ENCODE results near the gene ZNF423. TPM values are rescaled to one million over a fixed set of nuclear protein-coding genes. Genes with fewer than 3 reads are reported as not detected.
"Not testable (repeated sequence)": the region's sequence is repeated elsewhere in the genome, so short reads cannot be mapped to it uniquely, and the experiment has no call there.

ZNF423 gene
- total RNA-seq, 1 donor from 2014 or later, result 0.35 TPM

DNA sequence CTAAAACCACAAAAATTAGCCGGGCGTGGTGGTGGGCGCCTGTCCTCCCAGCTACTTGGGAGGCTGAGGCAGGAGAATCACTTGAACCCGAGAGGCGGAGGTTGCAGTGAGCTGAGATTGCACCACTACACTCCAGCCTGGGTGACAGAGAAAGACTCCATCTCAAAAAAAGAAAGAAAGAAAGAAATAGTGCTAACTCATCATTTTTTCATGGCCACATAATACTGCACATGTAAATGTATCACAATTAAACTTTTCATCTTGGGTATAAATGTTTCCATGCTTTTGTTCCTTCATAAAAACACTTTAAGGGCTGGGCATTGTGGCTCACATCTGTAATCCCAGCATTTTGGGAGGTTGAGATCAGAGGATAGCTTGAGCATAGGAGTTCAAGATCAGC lies 15.9 kb upstream of the ZNF423 start:
- not testable (repeated sequence) for DNase-seq (ENCODE audit: low read depth)

DNA sequence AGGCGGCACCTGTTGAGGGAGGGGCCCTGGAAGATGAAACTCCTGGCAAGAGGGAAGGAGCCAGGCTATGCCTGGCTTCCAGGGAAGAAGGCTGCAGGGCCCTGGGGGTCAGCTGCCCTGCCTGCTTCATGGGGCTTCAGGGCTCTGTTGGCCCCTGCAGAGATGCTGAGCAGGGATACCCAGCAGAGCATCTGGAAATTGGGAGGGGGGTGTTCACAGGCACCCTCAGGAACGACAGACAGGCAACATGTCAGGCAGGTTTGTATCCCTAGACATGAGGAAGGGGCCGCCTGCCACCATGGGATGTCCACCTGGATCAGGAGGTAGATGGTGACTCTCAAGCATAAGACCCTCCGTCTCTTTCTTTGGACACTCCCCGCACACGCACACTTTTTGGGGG lies 13.8 kb upstream of the ZNF423 start:
- no peak for DNase-seq (ENCODE audit: low read depth)

DNA sequence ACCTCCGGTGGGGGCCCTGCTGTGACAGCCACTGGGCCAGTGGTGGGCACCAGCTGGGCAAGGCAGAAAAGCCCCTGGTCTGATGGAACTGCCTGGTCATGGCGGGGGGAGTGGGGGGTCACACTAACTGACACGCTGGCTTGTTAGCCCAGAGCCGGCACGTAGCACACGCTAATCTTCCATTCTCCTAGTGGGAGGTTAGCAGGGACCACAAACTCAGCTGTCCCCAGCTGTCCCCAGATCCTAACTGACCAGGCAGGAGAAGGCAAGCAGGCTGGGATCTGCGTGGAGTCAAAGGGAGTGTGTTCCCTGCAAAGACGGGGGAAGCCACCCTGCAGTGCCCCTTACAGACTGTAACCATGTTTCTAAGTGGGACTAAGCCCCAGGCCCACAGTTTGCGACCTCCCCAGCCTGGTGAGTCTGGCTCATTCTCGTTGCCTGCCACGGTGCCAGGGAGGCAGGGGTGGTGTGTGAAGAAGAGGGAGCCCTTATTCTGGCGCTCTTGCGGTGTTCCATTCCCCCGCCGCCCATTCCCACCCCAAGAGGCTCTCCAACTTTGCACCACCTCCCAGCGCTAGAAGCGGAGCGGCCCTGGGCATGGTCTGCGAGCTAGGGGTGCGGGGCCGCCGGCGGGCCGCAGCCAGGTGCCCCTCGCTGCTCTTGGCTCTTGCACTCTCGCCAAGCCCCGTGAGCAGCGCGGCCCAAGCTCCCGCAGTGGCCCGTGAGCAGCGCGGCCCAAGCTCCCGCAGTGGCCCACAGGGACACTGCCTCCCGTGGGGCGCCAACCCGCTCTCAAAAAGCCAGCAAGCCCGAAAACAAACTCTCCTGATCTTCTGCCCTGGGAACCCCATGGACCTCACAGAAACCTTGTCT lies 12.1 kb upstream of the ZNF423 start:
- DNase-seq (ENCODE audit: low read depth), result no peak

DNA sequence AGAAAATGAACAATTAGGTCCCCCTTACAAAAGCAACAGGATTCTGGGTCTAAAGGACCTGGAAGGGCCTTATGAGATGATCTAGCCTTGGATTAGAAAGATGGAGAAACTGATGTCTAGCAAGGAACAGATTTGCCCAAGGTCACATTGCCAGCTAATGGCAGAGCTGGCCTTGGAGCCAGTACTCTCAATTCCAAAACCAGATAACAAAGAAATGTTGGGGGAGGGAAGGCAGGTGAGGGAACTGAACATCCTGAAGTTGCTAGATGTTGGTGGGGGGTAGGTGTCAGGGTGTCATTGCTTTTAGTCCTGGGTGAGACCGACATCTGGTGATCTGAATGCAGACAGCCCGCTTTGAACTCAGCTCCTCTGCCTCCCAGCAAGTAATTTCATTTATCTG lies 11.3 kb upstream of the ZNF423 start:
- no peak for DNase-seq (ENCODE audit: low read depth)

DNA sequence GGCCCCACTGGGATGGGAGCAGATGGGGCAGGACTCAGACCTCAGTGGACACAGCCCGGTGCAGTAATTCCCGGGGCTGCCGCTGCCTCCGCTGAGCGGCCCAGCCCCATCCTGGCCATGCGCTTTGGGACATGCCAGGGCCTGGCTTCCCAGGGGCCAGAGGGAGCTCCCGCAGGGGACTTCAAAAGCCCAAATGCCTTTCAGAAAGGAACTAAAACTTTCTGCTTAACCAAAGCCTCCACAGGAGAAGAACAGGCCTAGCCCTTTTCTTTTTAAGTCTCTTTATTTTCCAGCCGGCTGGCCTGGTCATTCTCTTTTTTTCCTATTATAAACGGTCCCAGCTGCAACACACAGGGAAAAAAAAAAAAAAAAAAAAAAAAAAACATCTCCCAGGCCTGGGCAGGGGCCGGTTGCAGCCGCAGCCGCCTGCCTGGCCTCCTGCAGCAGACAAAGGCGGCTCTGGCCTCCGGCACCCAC lies 10.7 kb upstream of the ZNF423 start:
- DNase-seq (ENCODE audit: low read depth), result no peak

DNA sequence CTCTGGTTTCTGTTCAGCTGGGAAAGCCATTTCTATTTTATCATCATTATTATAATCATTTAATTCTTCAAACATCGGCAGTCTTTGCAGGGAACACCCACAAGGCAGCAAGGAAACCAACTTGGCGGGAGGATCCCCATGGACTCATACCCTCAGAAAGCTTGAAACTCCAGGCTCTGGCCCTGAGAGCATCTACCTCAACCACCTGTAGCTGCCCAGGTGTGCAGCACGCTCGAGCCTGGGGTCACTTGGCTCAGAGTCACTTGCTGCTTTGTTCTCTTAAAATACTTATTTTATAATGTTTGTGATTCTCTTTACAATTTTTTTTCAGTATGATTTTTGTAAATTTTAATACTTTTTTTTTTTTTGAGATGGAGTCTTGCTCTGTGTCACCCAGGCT lies 6.8 kb upstream of the ZNF423 start:
- no peak for DNase-seq (ENCODE audit: low read depth)

DNA sequence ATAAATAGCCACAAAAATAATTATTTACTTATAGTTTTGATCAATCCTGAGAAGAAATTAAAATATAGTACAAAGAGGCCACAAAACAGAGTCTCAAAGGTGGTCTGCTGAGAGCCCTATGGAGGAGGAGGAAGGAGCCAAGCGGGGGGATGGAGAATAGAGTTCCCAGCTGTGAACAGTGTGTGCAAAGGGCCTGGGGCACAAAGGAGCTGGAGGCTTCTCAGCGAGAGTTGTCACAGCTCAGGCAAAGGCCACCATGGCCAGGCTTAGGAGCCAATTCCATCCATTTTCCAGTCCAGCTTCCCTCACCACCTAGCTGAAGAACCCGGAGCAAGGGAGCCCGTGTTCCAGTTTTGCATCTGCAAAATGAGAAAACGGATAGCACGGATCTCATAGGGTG lies 5.4 kb upstream of the ZNF423 start:
- no peak for DNase-seq (ENCODE audit: low read depth)

DNA sequence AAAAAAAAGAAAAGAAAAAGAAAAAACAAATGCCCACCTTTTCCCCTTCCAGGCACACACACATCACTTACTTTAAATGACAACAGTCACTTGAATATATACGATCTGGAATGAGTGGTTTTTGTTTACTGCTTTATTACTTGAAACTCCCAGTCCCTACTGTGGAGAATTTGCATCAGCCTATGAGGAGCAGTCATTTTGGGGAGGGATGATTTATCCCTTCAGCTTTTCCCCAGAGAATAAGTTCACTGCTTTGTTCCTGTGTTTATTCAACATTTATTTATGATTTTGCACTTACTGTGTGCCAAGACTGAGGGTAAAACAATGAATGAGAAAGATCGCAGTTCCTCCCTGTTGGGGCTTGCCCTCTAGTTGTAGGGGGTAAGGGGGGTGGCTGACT lies 4.7 kb upstream of the ZNF423 start:
- DNase-seq (ENCODE audit: low read depth), result no peak

DNA sequence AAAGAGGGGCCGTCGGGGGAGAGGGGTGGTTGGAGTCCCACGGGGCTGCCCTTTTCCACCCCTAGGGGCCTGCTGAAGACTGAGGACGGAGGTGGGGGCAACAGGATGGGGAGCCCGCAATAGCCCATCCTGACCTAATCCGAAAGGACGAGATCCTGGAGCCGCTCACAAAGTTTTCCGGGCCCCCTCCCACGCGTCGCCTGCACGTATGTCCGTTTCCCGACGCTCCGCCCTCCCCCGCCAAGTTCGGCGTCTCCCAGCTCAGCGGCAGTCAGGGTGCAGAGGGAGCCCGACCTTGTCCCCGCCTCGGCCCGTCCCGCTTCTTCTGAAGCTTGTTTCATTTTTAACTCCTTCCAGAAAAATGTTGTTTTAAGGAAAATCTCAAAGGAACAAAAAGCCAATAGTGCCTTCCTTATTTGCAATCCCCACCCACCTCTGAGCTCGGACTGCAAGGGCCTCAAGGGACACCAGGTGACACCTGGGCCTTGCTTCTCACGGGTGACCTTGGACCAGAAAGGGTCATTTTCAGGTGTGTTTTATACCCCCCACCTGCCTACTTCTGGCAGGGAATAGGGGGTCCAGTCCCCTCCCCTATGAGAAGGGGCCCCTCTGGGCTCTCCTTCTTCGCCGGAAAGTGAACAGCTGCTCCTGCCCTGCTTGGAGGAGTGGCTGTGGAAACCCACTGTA lies 3.4 kb upstream of the ZNF423 start:
- no peak for DNase-seq (ENCODE audit: low read depth)

DNA sequence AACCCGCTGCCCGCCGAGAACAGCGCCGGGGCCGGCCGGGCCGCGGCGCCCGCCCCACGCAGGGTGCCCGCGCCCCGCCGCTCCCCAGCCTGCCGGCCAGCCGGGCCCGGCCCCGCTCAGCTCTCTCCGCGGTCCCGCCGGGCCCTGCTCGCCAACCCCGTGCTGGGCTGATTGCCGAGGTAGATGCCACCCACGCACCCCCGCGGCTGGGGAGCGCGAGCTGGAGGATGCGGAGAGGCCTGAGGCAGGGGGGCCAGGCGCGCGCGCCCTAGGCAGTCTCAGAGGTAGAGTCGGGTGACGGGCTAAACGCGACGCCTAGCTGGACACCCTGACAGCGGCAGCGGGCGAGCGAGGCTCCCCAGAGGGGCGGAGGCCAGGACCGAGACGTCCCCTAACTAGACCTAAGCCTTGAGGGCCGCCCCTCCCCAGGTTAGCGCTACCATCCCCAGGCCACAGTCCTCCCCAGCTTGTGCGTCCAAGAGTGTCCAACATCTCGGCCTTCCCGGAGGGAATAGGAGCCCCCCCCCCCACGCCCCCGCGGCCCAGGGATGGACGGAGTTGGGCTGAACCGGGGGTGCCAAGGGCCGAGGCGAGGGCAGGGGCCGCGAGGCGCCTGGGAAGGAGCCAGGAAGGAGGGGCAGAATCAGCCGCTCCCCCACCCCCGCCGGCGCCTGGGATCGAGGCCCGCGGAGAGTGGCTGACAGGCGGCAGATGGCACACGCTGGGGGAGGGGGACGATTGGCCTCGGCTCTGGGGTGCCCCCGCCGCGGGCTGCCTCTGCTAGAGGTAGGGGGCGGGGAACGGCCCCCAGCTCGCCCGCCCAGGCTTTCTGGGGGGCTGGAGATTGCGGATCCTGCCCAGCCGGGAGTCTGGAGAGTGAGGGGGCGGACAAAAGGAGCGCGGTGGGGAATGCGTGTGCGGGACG lies 2.5 kb upstream of the ZNF423 start:
- DNase-seq (ENCODE audit: low read depth), result no peak

DNA sequence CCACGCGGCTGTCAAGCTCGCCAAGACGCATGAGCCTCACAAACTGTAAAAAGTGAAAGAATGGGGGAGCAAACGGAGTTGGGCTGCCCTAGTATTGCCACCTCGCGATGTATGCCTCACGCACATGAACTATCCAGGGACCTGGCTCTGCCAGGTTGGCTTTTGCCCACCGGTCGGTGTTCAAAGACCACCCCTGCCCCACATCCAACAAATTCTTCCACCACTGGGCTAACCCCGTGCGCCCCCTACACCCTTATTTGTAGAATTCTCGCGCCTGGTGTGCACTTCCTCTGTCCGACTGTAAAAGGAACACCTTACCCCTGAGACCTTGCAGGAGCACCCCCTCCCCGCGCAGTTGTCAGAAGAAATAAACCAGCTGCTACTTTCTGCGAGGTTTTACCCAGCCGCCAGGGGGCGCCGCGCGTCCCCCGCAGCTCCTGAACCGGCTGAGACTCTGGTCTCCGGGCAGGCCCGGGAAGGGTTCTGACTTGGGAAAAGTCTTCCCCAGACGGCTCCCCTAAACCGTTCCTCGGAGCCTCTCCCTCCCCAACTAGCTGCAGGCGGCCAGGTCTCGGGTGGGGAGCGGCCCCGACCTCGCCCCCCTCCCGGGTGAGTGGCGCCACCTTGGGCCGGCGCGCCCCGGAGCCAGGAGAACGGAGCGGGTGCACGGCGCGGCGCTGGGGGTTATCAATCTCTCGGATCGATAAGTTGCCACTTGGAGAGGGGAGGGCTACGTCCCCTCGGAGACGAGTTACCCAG lies 1.7 kb upstream of the ZNF423 start:
- no peak for DNase-seq (ENCODE audit: low read depth)

DNA sequence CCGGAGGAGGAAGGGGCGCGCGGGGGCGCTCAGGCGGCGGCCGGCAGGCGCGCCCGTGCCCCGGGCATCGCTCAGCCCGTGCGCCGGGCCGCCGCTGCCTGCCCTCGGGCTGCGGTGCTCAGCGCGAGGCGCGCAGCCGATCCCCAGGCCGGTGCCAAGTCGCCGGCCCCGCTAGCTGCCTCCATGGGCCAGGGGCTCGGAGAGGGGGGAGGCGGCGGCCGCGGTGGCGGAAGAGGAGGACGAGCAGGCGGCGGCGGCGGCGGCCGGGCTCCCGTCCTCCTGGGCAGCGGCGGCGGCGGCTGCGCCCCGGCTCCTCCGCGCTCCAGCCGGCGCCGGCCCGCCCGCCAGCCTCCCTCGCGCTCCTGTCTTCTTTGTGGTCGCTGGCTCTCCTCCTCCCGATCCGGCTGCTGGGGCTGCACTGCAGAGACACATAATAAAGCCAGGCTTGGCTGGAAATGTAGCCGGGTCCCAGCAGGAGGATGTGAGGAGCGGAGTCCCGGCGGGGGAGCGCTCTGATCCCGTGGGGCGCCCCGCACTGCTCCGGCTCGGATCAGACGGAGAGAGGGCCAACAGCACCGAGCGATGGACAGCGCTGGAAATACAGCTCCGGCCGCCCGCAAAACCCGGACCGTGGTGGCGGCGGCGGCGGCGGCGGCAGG lies 889 bp upstream of the ZNF423 start:
- DNase-seq (ENCODE audit: low read depth), result no peak

DNA sequence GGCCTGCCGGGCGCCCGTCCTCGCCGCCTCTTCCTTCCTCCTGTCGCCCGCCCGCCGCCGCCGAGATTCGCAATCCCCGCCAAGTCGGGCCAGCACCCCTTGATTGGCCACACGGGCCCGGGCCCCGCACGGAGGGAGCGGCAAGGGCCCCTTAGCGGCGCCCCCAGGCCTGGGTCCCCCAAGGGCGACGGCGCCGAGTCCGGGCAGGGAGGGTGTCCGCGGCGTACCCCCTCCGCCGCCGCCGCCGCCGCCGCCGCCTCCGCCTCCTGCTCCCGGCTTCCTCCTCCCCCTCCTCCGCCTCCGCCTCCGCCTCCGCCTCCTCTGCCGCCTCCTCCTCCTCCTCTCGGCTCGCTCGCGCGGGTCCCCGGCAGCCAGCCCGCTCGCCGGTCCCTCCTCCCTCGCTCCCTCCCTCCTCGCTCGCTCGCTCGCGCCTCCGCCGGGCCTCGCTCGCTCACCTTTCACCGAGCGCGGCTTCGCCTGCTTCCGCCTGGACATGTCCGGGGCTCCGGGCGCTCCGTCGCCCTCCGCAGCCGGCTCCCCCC lies 561 bp downstream of the ZNF423 start:
- DNase-seq (ENCODE audit: low read depth), result no peak

DNA sequence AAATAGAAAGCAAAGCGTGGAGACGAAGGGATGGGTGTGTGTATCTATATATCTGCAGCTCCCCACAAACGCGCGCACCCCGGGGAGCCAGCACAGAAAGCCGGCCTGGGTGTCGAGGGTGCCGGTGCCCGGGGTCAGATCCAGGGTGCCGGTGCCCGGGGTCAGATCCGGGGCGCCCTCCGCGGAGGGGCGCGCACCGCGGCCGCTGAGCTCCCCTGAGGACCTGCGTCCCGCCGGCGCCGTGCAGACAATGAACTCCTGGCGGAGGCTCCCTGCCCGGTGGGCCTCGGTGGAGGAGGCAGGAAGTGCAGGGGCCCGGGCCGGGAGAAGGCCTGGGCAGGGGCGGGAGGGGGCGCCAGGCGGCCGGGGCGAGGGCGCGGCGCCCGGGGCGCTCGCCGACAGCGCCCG lies 1.1 kb downstream of the ZNF423 start:
- no peak for DNase-seq (ENCODE audit: low read depth)

DNA sequence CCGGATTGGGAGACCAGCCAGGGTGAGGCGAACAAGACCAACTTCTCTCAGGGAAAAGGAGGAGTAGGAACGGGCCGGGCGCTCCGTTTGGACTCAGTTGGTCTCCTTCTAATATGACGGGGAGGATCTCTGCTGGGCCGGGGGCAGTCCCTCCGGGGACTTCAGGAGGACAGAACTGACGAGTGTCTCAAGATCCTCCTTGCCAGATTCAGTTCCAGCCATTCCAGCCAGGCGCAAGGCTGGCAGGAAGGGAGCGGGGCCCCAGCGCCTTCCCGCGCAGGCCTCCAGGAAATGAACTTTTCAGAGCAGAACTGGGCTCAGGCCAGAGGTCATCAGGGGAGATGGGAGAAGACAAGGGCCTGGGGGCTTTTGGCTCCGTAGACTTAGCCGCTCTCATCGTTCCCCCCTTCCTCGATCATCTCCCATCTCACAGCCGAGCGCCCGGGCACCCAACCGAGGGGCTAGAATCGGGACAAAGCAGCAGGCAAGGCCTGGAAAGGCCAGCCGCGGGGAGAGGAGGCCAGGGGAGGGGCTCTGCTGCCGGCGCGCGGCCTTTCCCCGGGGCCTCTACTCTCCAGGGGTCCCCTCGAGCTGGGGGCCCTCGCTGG lies 1.6 kb downstream of the ZNF423 start:
- no peak for DNase-seq (ENCODE audit: low read depth)

DNA sequence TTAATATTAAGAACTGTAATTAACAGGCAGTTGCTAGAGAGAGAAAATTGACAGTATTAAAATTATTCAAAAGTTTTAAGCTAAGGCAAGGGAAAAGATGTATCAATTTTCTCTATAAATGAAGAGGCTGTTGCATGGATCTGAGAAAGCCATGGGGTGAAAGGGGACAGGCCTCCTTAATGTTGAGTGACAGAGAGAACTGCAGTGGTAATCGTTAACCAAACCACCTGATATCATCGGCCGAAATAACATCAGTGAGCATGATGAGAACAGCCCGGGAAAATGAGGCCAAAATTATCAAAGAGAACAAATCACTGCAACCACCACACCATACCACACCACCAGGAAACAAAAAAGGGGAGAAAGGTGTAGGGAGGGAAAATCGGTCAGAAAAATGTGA lies 3.6 kb downstream of the ZNF423 start:
- no peak for DNase-seq (ENCODE audit: low read depth)

DNA sequence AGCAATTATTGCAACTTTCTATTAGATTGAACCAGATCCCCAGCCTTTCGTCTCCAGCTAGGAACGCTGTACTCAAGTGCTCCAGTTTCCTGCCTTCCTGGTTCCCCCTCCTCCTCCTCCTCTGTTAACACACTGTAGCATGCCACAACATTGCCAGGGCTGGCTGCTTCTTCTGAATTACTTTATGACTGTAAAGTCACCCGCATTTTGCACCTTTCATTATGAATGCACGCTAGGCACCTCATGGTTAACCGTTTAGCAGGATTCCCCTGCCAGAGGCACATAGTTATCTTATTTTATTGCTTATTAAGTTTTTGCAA lies 4.5 kb downstream of the ZNF423 start:
- DNase-seq (ENCODE audit: low read depth), result no peak

DNA sequence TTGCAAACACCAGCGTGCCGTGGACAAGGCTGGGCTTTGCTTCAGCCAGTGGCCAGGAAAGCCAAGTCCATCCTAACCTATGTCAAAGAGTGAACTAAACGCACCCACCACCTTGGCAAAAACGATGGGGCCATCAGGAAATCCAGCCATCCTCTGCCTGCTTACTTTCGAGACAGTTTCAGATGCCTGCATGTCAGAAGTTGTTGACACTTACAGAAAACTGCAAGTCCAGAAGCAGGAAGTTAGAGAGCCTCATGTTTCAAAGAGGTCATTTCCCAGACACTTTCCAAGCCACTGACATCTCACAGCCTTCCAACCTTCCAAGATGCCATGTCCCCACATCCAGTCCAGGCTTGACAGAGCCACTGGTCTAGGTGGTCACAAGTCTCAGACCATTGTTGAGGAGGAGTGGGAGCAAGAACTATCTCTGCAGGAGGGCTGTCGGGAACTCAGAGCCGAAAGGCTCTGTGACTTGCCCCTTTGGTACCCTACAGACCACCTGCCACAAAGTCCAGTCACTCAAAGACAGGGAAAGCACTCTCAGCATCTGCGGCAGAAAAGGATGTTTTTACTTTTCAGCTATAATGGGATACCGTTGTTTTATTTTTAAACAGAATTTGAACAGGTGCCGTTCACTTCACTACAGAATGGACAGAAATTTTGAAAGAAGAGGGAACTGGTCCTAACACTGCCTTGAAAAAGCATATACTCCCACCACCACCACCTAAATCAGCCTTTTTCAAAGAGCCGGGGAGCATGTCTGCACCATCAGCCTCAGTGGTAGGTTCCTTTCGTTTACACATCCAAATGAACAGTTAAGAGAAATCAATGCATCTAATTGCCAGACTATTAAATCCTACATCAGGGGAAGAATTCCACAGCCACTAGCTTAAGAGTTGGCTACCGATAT lies 5.1 kb downstream of the ZNF423 start:
- no peak for DNase-seq (ENCODE audit: low read depth)

DNA sequence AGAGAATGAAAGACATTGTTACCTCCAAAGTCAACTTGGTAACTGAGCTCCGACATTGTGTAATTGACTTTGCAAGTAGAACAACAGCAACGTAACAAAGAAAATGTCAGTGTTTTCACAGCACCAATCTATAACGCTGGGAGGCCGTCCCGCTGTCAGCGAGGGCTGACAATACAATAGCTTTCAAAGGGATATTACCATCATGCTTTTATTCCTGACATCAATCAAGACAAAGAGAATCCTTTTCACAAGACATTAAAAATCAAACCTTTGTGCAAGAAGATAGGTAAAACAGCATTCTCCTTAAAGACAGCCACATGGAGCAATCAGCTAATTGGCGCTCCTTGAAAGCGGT lies 6.2 kb downstream of the ZNF423 start:
- DNase-seq (ENCODE audit: low read depth), result no peak

Data from renal cortical epithelial cell (primary cell).